ENCODE data around the gene PRKX.

GRCh38 chrX:3627594-3627993, 85.9 kb downstream of the PRKX start:
- TF ChIP-seq EZH2 (IDR thresholded peaks at IDR 0.05; ENCODE audit: borderline replicate concordance) (no peak), CTCF (IDR thresholded peaks at IDR 0.05; ENCODE audit: poor library complexity) (no peak)

Measured in hepatocyte (in vitro differentiated cells).